Loucy (cell line): ENCODE results near the gene ATP8A1.

Experiments used
- EZH2phosphoT487 ChIP-seq: fragments of 200-600 bp; IDR thresholded peaks from 2 replicates; pipeline ENCODE4 v1.6.1; 2018; ENCODE audit warnings: antibody characterized with exemption, mild to moderate bottlenecking, moderate library complexity, borderline replicate concordance
- TF ChIP-seq, protein P1 (sequence below): fragments of 200-600 bp; sonication (generic); conservative IDR thresholded peaks from 2 replicates; pipeline ENCODE4 v1.5.1; 2014; ENCODE audit warnings: mild to moderate bottlenecking, antibody characterized with exemption, low read length

DNA sequence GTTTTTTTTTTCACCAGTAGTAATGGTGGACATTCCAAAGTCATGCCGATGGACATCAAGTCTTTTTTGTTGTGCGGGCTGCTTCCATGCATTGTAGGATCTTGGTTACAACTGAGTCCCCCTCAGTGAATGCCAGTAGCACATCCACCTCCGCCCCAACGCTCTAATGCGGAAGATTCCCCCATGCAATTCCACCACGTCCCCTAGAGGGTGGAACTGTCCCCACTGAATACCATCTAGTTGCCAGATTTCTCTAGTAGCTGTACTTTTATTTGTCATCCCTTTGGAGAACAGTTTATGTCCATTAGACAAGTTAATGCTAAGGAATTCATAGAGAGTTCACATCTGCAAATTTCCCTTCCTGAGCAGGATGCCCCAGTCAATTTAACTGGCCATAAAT is 252.9 kb downstream of the ATP8A1 start:
- TF ChIP-seq, protein P1, sequence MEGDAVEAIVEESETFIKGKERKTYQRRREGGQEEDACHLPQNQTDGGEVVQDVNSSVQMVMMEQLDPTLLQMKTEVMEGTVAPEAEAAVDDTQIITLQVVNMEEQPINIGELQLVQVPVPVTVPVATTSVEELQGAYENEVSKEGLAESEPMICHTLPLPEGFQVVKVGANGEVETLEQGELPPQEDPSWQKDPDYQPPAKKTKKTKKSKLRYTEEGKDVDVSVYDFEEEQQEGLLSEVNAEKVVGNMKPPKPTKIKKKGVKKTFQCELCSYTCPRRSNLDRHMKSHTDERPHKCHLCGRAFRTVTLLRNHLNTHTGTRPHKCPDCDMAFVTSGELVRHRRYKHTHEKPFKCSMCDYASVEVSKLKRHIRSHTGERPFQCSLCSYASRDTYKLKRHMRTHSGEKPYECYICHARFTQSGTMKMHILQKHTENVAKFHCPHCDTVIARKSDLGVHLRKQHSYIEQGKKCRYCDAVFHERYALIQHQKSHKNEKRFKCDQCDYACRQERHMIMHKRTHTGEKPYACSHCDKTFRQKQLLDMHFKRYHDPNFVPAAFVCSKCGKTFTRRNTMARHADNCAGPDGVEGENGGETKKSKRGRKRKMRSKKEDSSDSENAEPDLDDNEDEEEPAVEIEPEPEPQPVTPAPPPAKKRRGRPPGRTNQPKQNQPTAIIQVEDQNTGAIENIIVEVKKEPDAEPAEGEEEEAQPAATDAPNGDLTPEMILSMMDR, result no peak
- TF ChIP-seq EZH2phosphoT487, result no peak
